Liver (tissue), 9 donors: ENCODE data around the gene SLC25A42. TPM values are rescaled to one million over a fixed set of nuclear protein-coding genes. Genes with fewer than 3 reads are reported as not detected.

Source experiments
- DNase-seq: peaks from one replicate; pipeline ENCODE4 v3.0.0-alpha.2; 2017; ENCODE audit warnings: low spot score
- H3K27ac ChIP-seq, 2 donors: one replicate each; pipeline ENCODE4 v1.7.0; 2013; ENCODE audit warnings: inconsistent platforms in 2 of 2, low read length in 2 of 2, control low read depth in 1 of 2, low read depth in 1 of 2, mild to moderate bottlenecking in 1 of 2
- H3K27me3 ChIP-seq, 4 donors: one replicate each; pipeline versions ENCODE4 v1.6.1 to v1.7.0; 2013; ENCODE audit warnings: low read length in 3 of 4, inconsistent platforms in 1 of 4, mild to moderate bottlenecking in 1 of 4, moderate library complexity in 1 of 4; ENCODE audit not compliant: control insufficient read depth in 4 of 4, insufficient read depth in 4 of 4
- H3K36me3 ChIP-seq, 4 donors: one replicate each; pipeline versions ENCODE4 v1.6.1 to v1.7.0; 2013; ENCODE audit warnings: low read length in 3 of 4, mild to moderate bottlenecking in 3 of 4, low read depth in 1 of 4, moderate library complexity in 1 of 4; ENCODE audit not compliant: control insufficient read depth in 4 of 4, insufficient read depth in 3 of 4
- H3K4me1 ChIP-seq, 4 donors: one replicate each; pipeline versions ENCODE4 v1.6.1 to v1.7.0; 2013; ENCODE audit warnings: low read length in 3 of 4, mild to moderate bottlenecking in 3 of 4, moderate library complexity in 1 of 4; ENCODE audit not compliant: control insufficient read depth in 4 of 4, insufficient read depth in 4 of 4
- H3K4me3 ChIP-seq, 3 donors: one replicate each; pipeline versions ENCODE4 v1.6.1 to v1.7.0; 2013; ENCODE audit warnings: low read length in 3 of 3, control low read depth in 1 of 3, low read depth in 1 of 3, mild to moderate bottlenecking in 1 of 3
- H3K9ac ChIP-seq, 2 donors: one replicate each; pipeline ENCODE4 v1.7.0; 2013; ENCODE audit warnings: low read length in 2 of 2, mild to moderate bottlenecking in 2 of 2, moderate library complexity in 2 of 2, control low read depth in 1 of 2, low read depth in 1 of 2
- H3K9me3 ChIP-seq, 4 donors: one replicate each; pipeline versions ENCODE4 v1.6.1 to v1.7.0; 2013; ENCODE audit warnings: low read length in 3 of 4; ENCODE audit not compliant: control insufficient read depth in 4 of 4
- EGR1 ChIP-seq, 2 donors: IDR thresholded peaks; 2 replicates each; pipeline ENCODE4 v1.6.1; 2016 to 2018; ENCODE audit warnings: antibody characterized with exemption in 2 of 2, low read depth in 2 of 2
- FOXA1 ChIP-seq: IDR thresholded peaks from 2 replicates; pipeline ENCODE4 v1.6.1; 2016; ENCODE audit warnings: antibody characterized with exemption
- FOXA2 ChIP-seq: IDR thresholded peaks from 2 replicates; pipeline ENCODE4 v1.6.1; 2016; ENCODE audit warnings: antibody characterized with exemption
- GABPA ChIP-seq, 2 donors: IDR thresholded peaks in 1 of 2; conservative IDR thresholded peaks in 1 of 2; 2 replicates each; pipeline ENCODE4 v1.6.1; 2016; ENCODE audit warnings: antibody characterized with exemption in 2 of 2, mild to moderate bottlenecking in 1 of 2, moderate library complexity in 1 of 2
- HNF4A ChIP-seq, 2 donors: conservative IDR thresholded peaks; 2 replicates each; pipeline ENCODE4 v1.6.1; 2016; ENCODE audit warnings: antibody characterized with exemption in 2 of 2, mild to moderate bottlenecking in 2 of 2
- HNF4G ChIP-seq: IDR thresholded peaks from 2 replicates; pipeline ENCODE4 v1.6.1; 2016; ENCODE audit warnings: antibody characterized with exemption
- JUND ChIP-seq, 2 donors: IDR thresholded peaks; 2 replicates each; pipeline ENCODE4 v1.6.1; 2016; ENCODE audit warnings: antibody characterized with exemption in 2 of 2
- MAX ChIP-seq: IDR thresholded peaks from 2 replicates; pipeline ENCODE4 v1.6.1; 2016; ENCODE audit warnings: antibody characterized with exemption
- NR2F2 ChIP-seq: IDR thresholded peaks from 2 replicates; pipeline ENCODE4 v1.6.1; 2016; ENCODE audit warnings: antibody characterized with exemption
- RAD21 ChIP-seq, 2 donors: IDR thresholded peaks; 2 replicates each; pipeline ENCODE4 v1.6.1; 2016; ENCODE audit warnings: antibody characterized with exemption in 2 of 2, mild to moderate bottlenecking in 2 of 2
- RXRA ChIP-seq, 2 donors: IDR thresholded peaks; 2 replicates each; pipeline ENCODE4 v1.6.1; 2017 to 2018; ENCODE audit warnings: antibody characterized with exemption in 2 of 2, mild to moderate bottlenecking in 1 of 2
- SP1 ChIP-seq: IDR thresholded peaks from 2 replicates; pipeline ENCODE4 v1.6.1; 2018; ENCODE audit warnings: antibody characterized with exemption, mild to moderate bottlenecking
- TAF1 ChIP-seq: conservative IDR thresholded peaks from 2 replicates; pipeline ENCODE4 v1.6.1; 2016; ENCODE audit warnings: antibody characterized with exemption, mild to moderate bottlenecking
- YY1 ChIP-seq: IDR thresholded peaks from 2 replicates; pipeline ENCODE4 v1.6.1; 2016; ENCODE audit warnings: antibody characterized with exemption, mild to moderate bottlenecking
- WGBS: extraction: QIAGEN DNeasy Blood & Tissue Kit; methylation state at CpG from one replicate; pipeline ENCODE4 v1.1.7; 2013; 5-methylcytosine and 5-hydroxymethylcytosine counted together
- polyA plus RNA-seq, 2 donors: library from polyadenylated mRNA; stranded (reverse) in 1 of 2; unstranded in 1 of 2; fragments of 200-250 nt in 1 of 2; fragments of >200 nt in 1 of 2; fragmentation: Nextera tagmentation in 1 of 2; extraction: Ambion mirVana in 1 of 2; gene quantifications; one replicate each; pipeline versions ENCODE4 v1.2.1 to v1.2.3, GENCODE V29; 2013 to 2015
- total RNA-seq, 2 donors: library from RNA; depleted of rRNA; stranded (reverse); fragments of >200 nt; gene quantifications; one replicate each; pipeline ENCODE4 v1.2.3, GENCODE V29; 2014
- TF ChIP-seq, protein P1 (sequence below): IDR thresholded peaks from 2 replicates; pipeline ENCODE4 v1.6.1; 2016; ENCODE audit warnings: antibody characterized with exemption
- TF ChIP-seq, protein P2 (sequence below): fragments of 150-350 bp; IDR thresholded peaks from 2 replicates; pipeline ENCODE4 v1.5.1; 2017; ENCODE audit warnings: improper control_type of control experiment, low read depth, low read length; ENCODE audit not compliant: missing input control
- TF ChIP-seq, protein P3 (sequence below): IDR thresholded peaks from 2 replicates; pipeline ENCODE4 v1.6.1; 2016; ENCODE audit warnings: antibody characterized with exemption, mild to moderate bottlenecking
- TF ChIP-seq, protein P4 (sequence below): IDR thresholded peaks from 2 replicates; pipeline ENCODE4 v1.6.1; 2016; ENCODE audit warnings: antibody characterized with exemption
- donor health status: healthy.
- donor health status: healthy.
- donor health status: healthy.
- donor health status: healthy.
- donor health status: healthy.

The SLC25A42 gene, protein sequence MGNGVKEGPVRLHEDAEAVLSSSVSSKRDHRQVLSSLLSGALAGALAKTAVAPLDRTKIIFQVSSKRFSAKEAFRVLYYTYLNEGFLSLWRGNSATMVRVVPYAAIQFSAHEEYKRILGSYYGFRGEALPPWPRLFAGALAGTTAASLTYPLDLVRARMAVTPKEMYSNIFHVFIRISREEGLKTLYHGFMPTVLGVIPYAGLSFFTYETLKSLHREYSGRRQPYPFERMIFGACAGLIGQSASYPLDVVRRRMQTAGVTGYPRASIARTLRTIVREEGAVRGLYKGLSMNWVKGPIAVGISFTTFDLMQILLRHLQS
- total RNA-seq: 10 to 100 TPM; 24.7 to 79.7 TPM
- polyA plus RNA-seq: 10 to 100 TPM; 40.7 to 89.6 TPM

DNA sequence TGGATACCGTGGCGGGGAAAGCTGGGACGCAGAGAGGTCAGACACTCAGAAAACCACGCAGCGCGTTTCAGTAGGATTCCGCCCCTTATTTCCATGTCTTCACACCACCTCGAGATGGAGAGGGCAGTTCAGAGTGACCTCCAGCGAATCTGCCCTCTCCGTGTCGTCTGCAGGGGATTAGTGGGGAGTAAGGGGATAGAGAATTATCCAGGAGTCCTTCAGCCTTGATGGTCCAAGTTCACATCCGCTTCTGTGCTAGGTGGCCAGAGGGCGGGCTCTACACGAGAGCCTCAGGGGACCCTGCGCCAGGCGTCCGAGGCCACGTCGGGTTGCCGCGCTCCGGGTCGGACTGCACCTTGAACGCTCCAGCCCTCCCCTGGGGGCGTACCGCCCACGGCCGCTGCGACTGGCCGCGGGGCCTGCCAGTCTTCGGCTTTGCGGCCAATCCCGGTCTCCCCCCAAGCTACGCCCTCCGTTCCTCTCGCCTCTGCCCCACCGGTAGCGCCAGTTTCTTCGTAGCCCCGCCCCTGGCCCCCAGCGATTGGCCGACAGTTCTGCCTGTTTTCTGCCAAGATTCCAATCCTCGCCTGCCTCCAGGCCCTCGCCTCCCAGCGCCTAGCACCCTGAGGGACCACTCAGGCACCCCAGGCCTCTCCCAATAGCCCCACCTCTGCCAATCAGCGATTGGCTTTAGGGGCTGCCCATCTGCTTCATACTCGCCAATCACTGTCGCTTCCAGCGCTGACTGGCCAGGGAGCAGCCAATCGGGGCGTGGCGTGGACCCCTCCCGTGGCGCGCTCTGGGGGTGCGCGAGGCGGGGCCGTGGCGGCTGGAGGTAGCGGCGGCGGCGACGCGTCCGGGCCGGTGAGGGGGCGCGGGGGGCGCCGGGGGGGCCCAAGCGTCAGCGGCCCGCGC is at the start of gene SLC25A42:
SLC25A42 (plus strand) TSS at position 812 of the 915 bp plus-strand sequence. CDS start 32,131 bp downstream, outside the sequence.
- 3% methylated on average over 77 of the region's 77 CpGs for WGBS
- no peak for TF ChIP-seq MAX
- TF ChIP-seq, protein P1, sequence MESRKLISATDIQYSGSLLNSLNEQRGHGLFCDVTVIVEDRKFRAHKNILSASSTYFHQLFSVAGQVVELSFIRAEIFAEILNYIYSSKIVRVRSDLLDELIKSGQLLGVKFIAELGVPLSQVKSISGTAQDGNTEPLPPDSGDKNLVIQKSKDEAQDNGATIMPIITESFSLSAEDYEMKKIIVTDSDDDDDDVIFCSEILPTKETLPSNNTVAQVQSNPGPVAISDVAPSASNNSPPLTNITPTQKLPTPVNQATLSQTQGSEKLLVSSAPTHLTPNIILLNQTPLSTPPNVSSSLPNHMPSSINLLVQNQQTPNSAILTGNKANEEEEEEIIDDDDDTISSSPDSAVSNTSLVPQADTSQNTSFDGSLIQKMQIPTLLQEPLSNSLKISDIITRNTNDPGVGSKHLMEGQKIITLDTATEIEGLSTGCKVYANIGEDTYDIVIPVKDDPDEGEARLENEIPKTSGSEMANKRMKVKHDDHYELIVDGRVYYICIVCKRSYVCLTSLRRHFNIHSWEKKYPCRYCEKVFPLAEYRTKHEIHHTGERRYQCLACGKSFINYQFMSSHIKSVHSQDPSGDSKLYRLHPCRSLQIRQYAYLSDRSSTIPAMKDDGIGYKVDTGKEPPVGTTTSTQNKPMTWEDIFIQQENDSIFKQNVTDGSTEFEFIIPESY: no peak
- peak; percentile 5 for TF ChIP-seq NR2F2
- peak; percentile 51 to 86 for TF ChIP-seq RXRA (IDR thresholded peaks at IDR 0.05)
- TF ChIP-seq HNF4G: no peak
- TF ChIP-seq, protein P2, sequence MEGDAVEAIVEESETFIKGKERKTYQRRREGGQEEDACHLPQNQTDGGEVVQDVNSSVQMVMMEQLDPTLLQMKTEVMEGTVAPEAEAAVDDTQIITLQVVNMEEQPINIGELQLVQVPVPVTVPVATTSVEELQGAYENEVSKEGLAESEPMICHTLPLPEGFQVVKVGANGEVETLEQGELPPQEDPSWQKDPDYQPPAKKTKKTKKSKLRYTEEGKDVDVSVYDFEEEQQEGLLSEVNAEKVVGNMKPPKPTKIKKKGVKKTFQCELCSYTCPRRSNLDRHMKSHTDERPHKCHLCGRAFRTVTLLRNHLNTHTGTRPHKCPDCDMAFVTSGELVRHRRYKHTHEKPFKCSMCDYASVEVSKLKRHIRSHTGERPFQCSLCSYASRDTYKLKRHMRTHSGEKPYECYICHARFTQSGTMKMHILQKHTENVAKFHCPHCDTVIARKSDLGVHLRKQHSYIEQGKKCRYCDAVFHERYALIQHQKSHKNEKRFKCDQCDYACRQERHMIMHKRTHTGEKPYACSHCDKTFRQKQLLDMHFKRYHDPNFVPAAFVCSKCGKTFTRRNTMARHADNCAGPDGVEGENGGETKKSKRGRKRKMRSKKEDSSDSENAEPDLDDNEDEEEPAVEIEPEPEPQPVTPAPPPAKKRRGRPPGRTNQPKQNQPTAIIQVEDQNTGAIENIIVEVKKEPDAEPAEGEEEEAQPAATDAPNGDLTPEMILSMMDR: no peak
- TF ChIP-seq GABPA (IDR thresholded peaks at IDR 0.05 in 1 of 2, conservative IDR thresholded peaks at IDR 0.05 in 1 of 2): peak in 1 of 2 donors; percentile 34
- no peak for TF ChIP-seq FOXA1
- TF ChIP-seq, protein P3, sequence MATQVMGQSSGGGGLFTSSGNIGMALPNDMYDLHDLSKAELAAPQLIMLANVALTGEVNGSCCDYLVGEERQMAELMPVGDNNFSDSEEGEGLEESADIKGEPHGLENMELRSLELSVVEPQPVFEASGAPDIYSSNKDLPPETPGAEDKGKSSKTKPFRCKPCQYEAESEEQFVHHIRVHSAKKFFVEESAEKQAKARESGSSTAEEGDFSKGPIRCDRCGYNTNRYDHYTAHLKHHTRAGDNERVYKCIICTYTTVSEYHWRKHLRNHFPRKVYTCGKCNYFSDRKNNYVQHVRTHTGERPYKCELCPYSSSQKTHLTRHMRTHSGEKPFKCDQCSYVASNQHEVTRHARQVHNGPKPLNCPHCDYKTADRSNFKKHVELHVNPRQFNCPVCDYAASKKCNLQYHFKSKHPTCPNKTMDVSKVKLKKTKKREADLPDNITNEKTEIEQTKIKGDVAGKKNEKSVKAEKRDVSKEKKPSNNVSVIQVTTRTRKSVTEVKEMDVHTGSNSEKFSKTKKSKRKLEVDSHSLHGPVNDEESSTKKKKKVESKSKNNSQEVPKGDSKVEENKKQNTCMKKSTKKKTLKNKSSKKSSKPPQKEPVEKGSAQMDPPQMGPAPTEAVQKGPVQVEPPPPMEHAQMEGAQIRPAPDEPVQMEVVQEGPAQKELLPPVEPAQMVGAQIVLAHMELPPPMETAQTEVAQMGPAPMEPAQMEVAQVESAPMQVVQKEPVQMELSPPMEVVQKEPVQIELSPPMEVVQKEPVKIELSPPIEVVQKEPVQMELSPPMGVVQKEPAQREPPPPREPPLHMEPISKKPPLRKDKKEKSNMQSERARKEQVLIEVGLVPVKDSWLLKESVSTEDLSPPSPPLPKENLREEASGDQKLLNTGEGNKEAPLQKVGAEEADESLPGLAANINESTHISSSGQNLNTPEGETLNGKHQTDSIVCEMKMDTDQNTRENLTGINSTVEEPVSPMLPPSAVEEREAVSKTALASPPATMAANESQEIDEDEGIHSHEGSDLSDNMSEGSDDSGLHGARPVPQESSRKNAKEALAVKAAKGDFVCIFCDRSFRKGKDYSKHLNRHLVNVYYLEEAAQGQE: no peak
- no peak for TF ChIP-seq FOXA2
- peak; percentile 50 to 70 for TF ChIP-seq HNF4A (conservative IDR thresholded peaks at IDR 0.05)
- TF ChIP-seq SP1: peak; percentile 98
- no peak for TF ChIP-seq YY1
- peak in 1 of 2 donors; percentile 21 for TF ChIP-seq RAD21 (IDR thresholded peaks at IDR 0.05)
- TF ChIP-seq EGR1 (IDR thresholded peaks at IDR 0.05; ENCODE audit: low read depth in 2 of 2): peak in 1 of 2 donors; percentile 53
- no peak for TF ChIP-seq TAF1
- TF ChIP-seq, protein P4, sequence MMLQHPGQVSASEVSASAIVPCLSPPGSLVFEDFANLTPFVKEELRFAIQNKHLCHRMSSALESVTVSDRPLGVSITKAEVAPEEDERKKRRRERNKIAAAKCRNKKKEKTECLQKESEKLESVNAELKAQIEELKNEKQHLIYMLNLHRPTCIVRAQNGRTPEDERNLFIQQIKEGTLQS: no peak
- TF ChIP-seq JUND (IDR thresholded peaks at IDR 0.05): no peak
- peaks cover 16 to 82% (median 69%) of the 10 kb centered on the region in 4 donors for H3K4me1 ChIP-seq

More for the DNA sequence above, at the start of gene SLC25A42:
- Histone ChIP-seq H3K36me3 (peaks cover 0 to 4% (median under 1%) of the 10 kb centered on the region in 4 donors), H3K27me3 (no peaks in the 10 kb centered on the region), H3K9me3 (no peaks in the 10 kb centered on the region), H3K4me3 (peak within 1 kb of the TSS; percentile 77 to 79 (median 77)), H3K9ac (peak within 1 kb of the TSS; percentile 68 to 81), H3K27ac (peak within 1 kb of the TSS; percentile 77 to 83)
- DNase-seq: peak; percentile 100
